ENCODE data around the gene ITPK1.

The ITPK1 gene

GRCh38 chr14:92936085-92936484, 179.6 kb downstream of the ITPK1 start:
- DNase-seq (ENCODE audit: low read depth): no peak

GRCh38 chr14:92935446-92935845, 180.3 kb downstream of the ITPK1 start:
- DNase-seq (ENCODE audit: low read depth): no peak

- no peak for DNase-seq (ENCODE audit: low read depth)
These were observed 181.3 kb downstream of the ITPK1 start for GRCh38 chr14:92934196-92935085.

GRCh38 chr14:92933481-92933880, 182.2 kb downstream of the ITPK1 start:
- DNase-seq (ENCODE audit: low read depth): no peak

- DNase-seq (ENCODE audit: low read depth): no peak
These were observed 183.0 kb downstream of the ITPK1 start for GRCh38 chr14:92932448-92933395.

- DNase-seq (ENCODE audit: low read depth): no peak
These were observed 183.9 kb downstream of the ITPK1 start for GRCh38 chr14:92931681-92932447.

- DNase-seq (ENCODE audit: low read depth): no peak
These were observed 184.8 kb downstream of the ITPK1 start for GRCh38 chr14:92930737-92931602.

- no peak for DNase-seq (ENCODE audit: low read depth)
These were observed 185.8 kb downstream of the ITPK1 start for GRCh38 chr14:92929689-92930608.

- no peak for DNase-seq (ENCODE audit: low read depth)
These were observed 186.6 kb downstream of the ITPK1 start for GRCh38 chr14:92928961-92929688.

GRCh38 chr14:92928258-92928629, 187.5 kb downstream of the ITPK1 start:
- no peak for DNase-seq (ENCODE audit: low read depth)

GRCh38 chr14:92927349-92928257, 188.1 kb downstream of the ITPK1 start:
- no peak for DNase-seq (ENCODE audit: low read depth)

- DNase-seq (ENCODE audit: low read depth): no peak
These were observed 188.8 kb downstream of the ITPK1 start for GRCh38 chr14:92926931-92927330.

GRCh38 chr14:92926180-92926845, 189.4 kb downstream of the ITPK1 start:
- DNase-seq (ENCODE audit: low read depth): no peak

GRCh38 chr14:92925446-92925845, 190.3 kb downstream of the ITPK1 start:
- no peak for DNase-seq (ENCODE audit: low read depth)

- no peak for DNase-seq (ENCODE audit: low read depth)
These were observed 191.5 kb downstream of the ITPK1 start for GRCh38 chr14:92924247-92924646.

- DNase-seq (ENCODE audit: low read depth): no peak
These were observed 192.0 kb downstream of the ITPK1 start for GRCh38 chr14:92923744-92924103.

GRCh38 chr14:92922883-92923743, 192.6 kb downstream of the ITPK1 start, which contains the start of gene CHGA:
TSS of gene CHGA (plus strand) at chr14:92923150. CDS start at chr14:92923360, 210 bp downstream.
- DNase-seq (ENCODE audit: low read depth): peak; percentile 24
